ENCODE results near the gene ADPRM.

The ADPRM gene

GRCh38 chr17:10742431-10742830, 45.0 kb downstream of the ADPRM start:
- no peak for DNase-seq

- peak; percentile 58 for DNase-seq
These were observed 46.1 kb downstream of the ADPRM start for GRCh38 chr17:10743316-10744009.

GRCh38 chr17:10744501-10745000, 47.2 kb downstream of the ADPRM start:
- DNase-seq = no peak

GRCh38 chr17:10745231-10745630, 47.8 kb downstream of the ADPRM start:
- peak; percentile 48 for DNase-seq

- DNase-seq = no peak
These were observed 51.3 kb downstream of the ADPRM start for GRCh38 chr17:10748531-10749181.

- no peak for DNase-seq
These were observed 52.8 kb downstream of the ADPRM start for GRCh38 chr17:10750210-10750609.

- DNase-seq = no peak
These were observed 54.2 kb downstream of the ADPRM start for GRCh38 chr17:10751563-10751962.

- no peak for DNase-seq
These were observed 55.3 kb downstream of the ADPRM start for GRCh38 chr17:10752696-10753095.

GRCh38 chr17:10754109-10754508, 56.7 kb downstream of the ADPRM start:
- DNase-seq = no peak

- no peak for DNase-seq
These were observed 57.6 kb downstream of the ADPRM start for GRCh38 chr17:10754861-10755591.

GRCh38 chr17:10755592-10756127, 58.3 kb downstream of the ADPRM start:
- DNase-seq = no peak

GRCh38 chr17:10756185-10756584, 58.8 kb downstream of the ADPRM start:
- DNase-seq = no peak

GRCh38 chr17:10756619-10757018, 59.2 kb downstream of the ADPRM start:
- no peak for DNase-seq

GRCh38 chr17:10757067-10757466, 59.7 kb downstream of the ADPRM start:
- no peak for DNase-seq

GRCh38 chr17:10757647-10758046, 60.3 kb downstream of the ADPRM start:
- DNase-seq = no peak

GRCh38 chr17:10758062-10758461, 60.7 kb downstream of the ADPRM start:
- no peak for DNase-seq
